Endothelial cell of umbilical vein (primary cell): Measurements from ENCODE around the gene EGLN1. TPM values are rescaled to one million over a fixed set of nuclear protein-coding genes. Genes with fewer than 3 reads are reported as not detected.

Source experiments
- BruUV-seq: library from RNA; stranded (reverse); fragments of 400-500 nt; replicated peaks from 2 replicates; lab custom pipeline; 2021; lab: Mats Ljungman, UMichigan
- CTCF ChIA-PET: fragments of 300-600, 350-600 bp; sonication (Branson Sonifier 250); formaldehyde crosslinking; loops from one replicate; lab custom pipeline; 2021; ENCODE audit warnings: antibody characterized with exemption, inconsistent platforms; lab: Charles Lee
- POLR2A ChIA-PET: fragments of 300-600, 350-600 bp; sonication (Branson Sonifier 250); formaldehyde crosslinking; loops from one replicate; lab custom pipeline; 2021; ENCODE audit warnings: antibody characterized with exemption, inconsistent platforms; lab: Charles Lee
- DNase-seq: peaks from one replicate; pipeline ENCODE4 v3.0.0-alpha.2; 2011; ENCODE audit warnings: low read depth, low spot score
- FAIRE-seq: peaks from 2 replicates; lab custom pipeline; 2011; peaks lifted over from hg19 to GRCh38; lab: Jason Lieb, UNC
- H2AFZ ChIP-seq: 2 replicates; pipeline ENCODE4 v1.6.0; 2012; ENCODE audit warnings: low read depth, low read length, control low read depth, inconsistent platforms
- H3K27ac ChIP-seq: 2 replicates; pipeline ENCODE4 v1.5.1; 2011; ENCODE audit warnings: low read depth, mild to moderate bottlenecking, control low read depth, low read length, moderate library complexity; ENCODE audit not compliant: insufficient read depth
- H3K27me3 ChIP-seq, 2 experiments: 2 replicates each; pipeline versions ENCODE4 v1.6.0 to v1.6.1; 2011; ENCODE audit warnings: low read length in 2 of 2, mixed read lengths in 1 of 2; ENCODE audit not compliant: control insufficient read depth in 2 of 2, insufficient read depth in 2 of 2
- H3K36me3 ChIP-seq, 2 experiments: 2 replicates in 1 of 2; 3 replicates in 1 of 2; pipeline ENCODE4 v1.5.1; 2011; ENCODE audit warnings: low read length in 2 of 2, mild to moderate bottlenecking in 1 of 2, moderate library complexity in 1 of 2; ENCODE audit not compliant: control insufficient read depth in 2 of 2, insufficient read depth in 2 of 2; ENCODE audit errors: extremely low read depth in 1 of 2
- H3K4me1 ChIP-seq: 3 replicates; pipeline ENCODE4 v1.5.1; 2011; ENCODE audit warnings: mild to moderate bottlenecking, low read length; ENCODE audit not compliant: control insufficient read depth, insufficient read depth; ENCODE audit errors: extremely low read depth
- H3K4me2 ChIP-seq: 2 replicates; pipeline ENCODE4 v1.6.1; 2011; ENCODE audit warnings: low read length, control low read depth, mixed read lengths; ENCODE audit not compliant: insufficient read depth
- H3K4me3 ChIP-seq, 3 experiments: fragments of 200-600 bp in 1 of 3; sonication (generic), shearing (Covaris generic) in 1 of 3; replicated peaks in 1 of 3; 2 replicates each; pipeline ENCODE4 v1.5.1; 2011 to 2016; ENCODE audit warnings: control low read depth in 3 of 3, low read length in 3 of 3, mild to moderate bottlenecking in 2 of 3, inconsistent platforms in 1 of 3, low read depth in 1 of 3, moderate library complexity in 1 of 3; ENCODE audit not compliant: insufficient read depth in 1 of 3
- H3K79me2 ChIP-seq: 2 replicates; pipeline ENCODE4 v1.6.0; 2012; ENCODE audit warnings: low read length, inconsistent platforms; ENCODE audit not compliant: control insufficient read depth, insufficient read depth
- H3K9ac ChIP-seq: replicated peaks from 2 replicates; pipeline ENCODE3; 2011; ENCODE audit warnings: low read length, control low read depth; ENCODE audit not compliant: insufficient read depth; ENCODE audit errors: extremely low read depth
- H3K9me1 ChIP-seq: replicated peaks from 3 replicates; pipeline ENCODE4 v1.6.0; 2011; ENCODE audit warnings: mild to moderate bottlenecking, low read length; ENCODE audit not compliant: control insufficient read depth, insufficient read depth; ENCODE audit errors: extremely low read depth
- H3K9me3 ChIP-seq: replicated peaks from 2 replicates; pipeline ENCODE4 v1.5.1; 2012; ENCODE audit warnings: low read length, inconsistent platforms; ENCODE audit not compliant: control insufficient read depth, insufficient read depth
- H4K20me1 ChIP-seq: replicated peaks from 2 replicates; pipeline ENCODE3; 2011; ENCODE audit warnings: mild to moderate bottlenecking, low read length; ENCODE audit not compliant: control insufficient read depth, insufficient read depth; ENCODE audit errors: extremely low read depth
- CTCF ChIP-seq, 2 donors: IDR thresholded peaks; 1 replicate in 1 of 2; 2 replicates in 1 of 2; pipeline ENCODE4 v1.5.1; 2011; ENCODE audit warnings: low read length in 2 of 2, mild to moderate bottlenecking in 2 of 2, moderate library complexity in 2 of 2, control low read depth in 1 of 2, inconsistent platforms in 1 of 2, low read depth in 1 of 2; ENCODE audit not compliant: insufficient read depth in 1 of 2; ENCODE audit errors: extremely low read depth in 1 of 2
- EZH2 ChIP-seq: IDR thresholded peaks from 2 replicates; pipeline ENCODE4 v1.6.1; 2012; ENCODE audit warnings: borderline replicate concordance, low read depth, mild to moderate bottlenecking, moderate library complexity, low read length, inconsistent platforms; ENCODE audit not compliant: severe bottlenecking
- FOS ChIP-seq: IDR thresholded peaks from 2 replicates; pipeline ENCODE4 v1.6.1; 2011; ENCODE audit warnings: mild to moderate bottlenecking, low read length, moderate library complexity, borderline replicate concordance; ENCODE audit not compliant: insufficient read depth
- GATA2 ChIP-seq: IDR thresholded peaks from 2 replicates; pipeline ENCODE4 v1.7.0; 2011; ENCODE audit warnings: low read depth, mild to moderate bottlenecking, moderate library complexity, mixed read lengths, low read length; ENCODE audit not compliant: insufficient read length, insufficient read depth
- JUN ChIP-seq: IDR thresholded peaks from 2 replicates; pipeline ENCODE4 v1.6.1; 2011; ENCODE audit warnings: borderline replicate concordance, low read depth; ENCODE audit not compliant: insufficient read length, insufficient read depth
- MAX ChIP-seq: IDR thresholded peaks from 2 replicates; pipeline ENCODE4 v1.6.1; 2011; ENCODE audit not compliant: insufficient read depth, insufficient read length
- MYC ChIP-seq: IDR thresholded peaks from one replicate; pipeline ENCODE4 v1.6.1; 2011; ENCODE audit warnings: mild to moderate bottlenecking, low read depth, low read length
- POLR2A ChIP-seq: IDR thresholded peaks from 2 replicates; pipeline ENCODE4 v1.6.1; 2012; ENCODE audit warnings: low read depth, mild to moderate bottlenecking, control low read depth, low read length
- POLR2AphosphoS5 ChIP-seq: IDR thresholded peaks from 2 replicates; pipeline ENCODE4 v1.6.1; 2012; ENCODE audit warnings: low read depth, mild to moderate bottlenecking, control low read depth, low read length, moderate library complexity; ENCODE audit not compliant: insufficient read depth
- dilution Hi-C: fragments of 300-500 bp; cut with MboI; formaldehyde crosslinking; loops from one replicate; pipeline ENCODE4 v1.15.0; 2019; ENCODE audit warnings: low sequenced_read_pairs; ENCODE audit not compliant: extremely low pct_ligation_motif_present
- intact Hi-C: fragments of 100-400 bp; cut with micrococcal nuclease; formaldehyde crosslinking; loops from one replicate; pipeline ENCODE4 v1.10.0; 2022
- polyA plus RNA-seq, 4 experiments: library from polyadenylated mRNA; depleted of rRNA in 3 of 4; stranded (reverse) in 3 of 4; unstranded in 1 of 4; fragments of >200 nt; gene quantifications; 2 replicates each; pipeline versions ENCODE4 v1.2.1 to v1.2.3, GENCODE V29; 2011 to 2012; ENCODE audit warnings: missing spikeins in 1 of 4
- total RNA-seq: library from RNA; stranded (reverse); gene quantifications from 2 replicates; pipeline ENCODE4 v1.2.3, GENCODE V29; 2021

The EGLN1 gene
- total and polyA plus RNA-seq, 2 donors (not counting 3 experiments of a cell fraction or from before 2014, with no cell fraction given), result 13.7 to 38.1 TPM

GRCh38 chr1:231383159-231383860, 38.8 kb downstream of the EGLN1 start:
- Histone ChIP-seq H3K27ac (no peak overlapping the region), H3K36me3 (no peaks in the 10 kb centered on the region), H3K4me2 (no peak overlapping the region), H3K79me2 (peaks cover 68% of the 10 kb centered on the region), H3K9me3 (no peaks in the 10 kb centered on the region), H2AFZ (no peak overlapping the region), H3K9ac (no peak overlapping the region), H3K4me1 (peaks cover 11% of the 10 kb centered on the region), H3K9me1 (no peaks in the 10 kb centered on the region), H3K4me3 (no peak overlapping the region), H4K20me1 (no peaks in the 10 kb centered on the region), H3K27me3 (no peaks in the 10 kb centered on the region)
- no peak for FAIRE-seq
- no TSS peak for BruUV-seq
- TF ChIP-seq MYC, result no peak
- TF ChIP-seq MAX, result no peak
- TF ChIP-seq FOS, result no peak
- no peak for TF ChIP-seq GATA2
- no peak for TF ChIP-seq POLR2A
- TF ChIP-seq JUN, result no peak
- no peak for TF ChIP-seq CTCF (IDR thresholded peaks at IDR 0.05; ENCODE audit: extremely low read depth in 1 of 2, insufficient read depth in 1 of 2, low read depth in 1 of 2, low read length in 2 of 2)
- no peak for TF ChIP-seq EZH2
- TF ChIP-seq POLR2AphosphoS5, result no peak
- POLR2A ChIA-PET, result no interaction called here
- CTCF ChIA-PET, result interaction anchor here (1.0 kb wide), 1 partner anchor 9 kb away, joined by 4 read pairs; no protein-coding TSS in a partner anchor
- intact Hi-C loops (no loop called here), dilution Hi-C loops (no loop called here)
- DNase-seq, result no peak
